HG03139 (cell line): ENCODE data around the gene SCGB1D1.

Source experiments
- ATAC-seq: cut with Tn5 transposase; IDR thresholded peaks from one replicate; pipeline ENCODE4 v1.9.1; 2021; ENCODE audit not compliant: unreplicated experiment

Gene SCGB1D1

GRCh38 chr11:62221498-62221897, 31.5 kb downstream of the SCGB1D1 start:
- ATAC-seq: no peak

- ATAC-seq: no peak
Measured at GRCh38 chr11:62223095-62223494, 33.1 kb downstream of the SCGB1D1 start.

- no peak for ATAC-seq
Measured at GRCh38 chr11:62233730-62234129, 43.7 kb downstream of the SCGB1D1 start.

GRCh38 chr11:62236187-62236586, 46.2 kb downstream of the SCGB1D1 start:
- ATAC-seq: no peak

- ATAC-seq: no peak
Measured at GRCh38 chr11:62237499-62237898, 47.5 kb downstream of the SCGB1D1 start.

GRCh38 chr11:62238151-62238550, 48.1 kb downstream of the SCGB1D1 start:
- ATAC-seq: no peak

GRCh38 chr11:62241095-62241494, 51.1 kb downstream of the SCGB1D1 start:
- no peak for ATAC-seq

- ATAC-seq: no peak
Measured at GRCh38 chr11:62242021-62242420, 52.0 kb downstream of the SCGB1D1 start, which contains the start of gene SCGB1D2. TSS of gene SCGB1D2 (plus strand) at chr11:62242239. CDS start at chr11:62242308, 69 bp downstream.
